Endothelial cell (in vitro differentiated cells): ENCODE data around the gene RNF13. TPM values are rescaled to one million over a fixed set of nuclear protein-coding genes. Genes with fewer than 3 reads are reported as not detected.

Source experiments
- DNase-seq: peaks from one replicate; pipeline ENCODE4 v3.0.0; 2021; ENCODE audit warnings: low spot score
- H3K27ac Mint-ChIP-seq: one replicate; pipeline ENCODE4 v1.8.0; 2021; ENCODE audit warnings: mixed read lengths, inconsistent platforms; ENCODE audit not compliant: unreplicated experiment
- H3K27me3 Mint-ChIP-seq: one replicate; pipeline ENCODE4 v1.8.0; 2021; ENCODE audit warnings: mild to moderate bottlenecking, moderate library complexity, mixed read lengths, inconsistent platforms; ENCODE audit not compliant: unreplicated experiment
- H3K36me3 Mint-ChIP-seq: one replicate; pipeline ENCODE4 v1.8.0; 2021; ENCODE audit warnings: mild to moderate bottlenecking, low read depth, mixed read lengths, inconsistent platforms; ENCODE audit not compliant: unreplicated experiment
- H3K4me1 Mint-ChIP-seq: one replicate; pipeline ENCODE4 v1.8.0; 2021; ENCODE audit warnings: mild to moderate bottlenecking, mixed read lengths, inconsistent platforms; ENCODE audit not compliant: unreplicated experiment
- H3K4me3 Mint-ChIP-seq: one replicate; pipeline ENCODE4 v1.8.0; 2021; ENCODE audit warnings: mild to moderate bottlenecking, mixed read lengths, inconsistent platforms; ENCODE audit not compliant: unreplicated experiment
- H3K9me3 Mint-ChIP-seq: one replicate; pipeline ENCODE4 v1.8.0; 2021; ENCODE audit warnings: mixed read lengths, inconsistent platforms; ENCODE audit not compliant: unreplicated experiment
- total RNA-seq: library from RNA; stranded (reverse); fragmentation: NEBNext Ultra II Directional; extraction: Animal tissue kit (Norgen Biotek cat#: 25700); gene quantifications from one replicate; pipeline ENCODE4 v1.2.1, GENCODE V29; 2021; ENCODE audit not compliant: unreplicated experiment
- TF ChIP-seq, protein P1 (sequence below): fragments of 200-600 bp; sonication (generic); IDR thresholded peaks from one replicate; pipeline ENCODE4 v1.5.0; 2021; ENCODE audit warnings: antibody characterized with exemption; ENCODE audit not compliant: unreplicated experiment

Gene RNF13
- total RNA-seq, 1 donor from 2014 or later: 30.7 TPM

DNA sequence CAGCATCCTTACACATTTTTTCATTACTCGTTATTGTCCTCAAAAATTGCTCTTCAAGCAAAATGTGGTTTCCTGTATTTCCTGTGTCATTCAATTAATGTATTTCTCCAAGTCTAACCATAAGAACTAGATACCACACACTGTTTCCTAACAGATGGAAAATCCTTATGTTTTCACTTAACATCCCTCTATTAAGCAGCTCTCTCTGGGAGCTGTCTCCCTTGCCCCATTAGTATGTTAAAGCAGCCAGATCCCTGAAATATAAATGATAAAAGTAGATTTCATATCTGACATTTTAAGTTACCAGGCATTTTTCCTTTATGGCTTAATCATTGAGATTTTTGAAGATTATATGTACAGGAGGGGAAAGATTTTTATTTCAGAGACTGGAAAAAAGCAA, 141.8 kb downstream of the RNF13 start:
- Mint-ChIP-seq H3K36me3 (no peaks in the 10 kb centered on the region), H3K4me3 (no peak overlapping the region), H3K4me1 (peaks cover 3% of the 10 kb centered on the region), H3K27me3 (no peaks in the 10 kb centered on the region), H3K27ac (no peak overlapping the region), H3K9me3 (no peaks in the 10 kb centered on the region)
- no peak for DNase-seq
- TF ChIP-seq, protein P1, sequence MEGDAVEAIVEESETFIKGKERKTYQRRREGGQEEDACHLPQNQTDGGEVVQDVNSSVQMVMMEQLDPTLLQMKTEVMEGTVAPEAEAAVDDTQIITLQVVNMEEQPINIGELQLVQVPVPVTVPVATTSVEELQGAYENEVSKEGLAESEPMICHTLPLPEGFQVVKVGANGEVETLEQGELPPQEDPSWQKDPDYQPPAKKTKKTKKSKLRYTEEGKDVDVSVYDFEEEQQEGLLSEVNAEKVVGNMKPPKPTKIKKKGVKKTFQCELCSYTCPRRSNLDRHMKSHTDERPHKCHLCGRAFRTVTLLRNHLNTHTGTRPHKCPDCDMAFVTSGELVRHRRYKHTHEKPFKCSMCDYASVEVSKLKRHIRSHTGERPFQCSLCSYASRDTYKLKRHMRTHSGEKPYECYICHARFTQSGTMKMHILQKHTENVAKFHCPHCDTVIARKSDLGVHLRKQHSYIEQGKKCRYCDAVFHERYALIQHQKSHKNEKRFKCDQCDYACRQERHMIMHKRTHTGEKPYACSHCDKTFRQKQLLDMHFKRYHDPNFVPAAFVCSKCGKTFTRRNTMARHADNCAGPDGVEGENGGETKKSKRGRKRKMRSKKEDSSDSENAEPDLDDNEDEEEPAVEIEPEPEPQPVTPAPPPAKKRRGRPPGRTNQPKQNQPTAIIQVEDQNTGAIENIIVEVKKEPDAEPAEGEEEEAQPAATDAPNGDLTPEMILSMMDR: no peak

DNA sequence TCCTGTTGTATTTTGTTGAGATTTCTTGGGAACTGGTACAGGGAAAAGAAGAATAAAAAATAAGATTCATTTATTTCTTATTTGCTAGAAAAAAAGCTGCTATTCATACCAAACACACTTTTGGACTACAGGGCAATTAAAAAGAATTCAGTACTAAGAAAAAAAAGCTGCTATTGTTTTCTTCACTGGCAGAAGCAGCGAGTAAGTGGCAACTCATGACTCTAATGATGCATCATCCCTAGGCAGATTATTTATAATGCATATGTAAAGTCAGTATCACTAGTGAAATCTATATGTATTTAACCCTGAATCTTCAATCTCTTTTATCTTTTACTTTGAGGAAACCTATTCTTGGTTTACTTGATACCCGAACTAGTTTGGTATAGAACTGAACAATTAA, 142.4 kb downstream of the RNF13 start:
- no peak for DNase-seq
- Mint-ChIP-seq H3K27ac (no peak overlapping the region), H3K4me1 (peaks cover 3% of the 10 kb centered on the region), H3K4me3 (no peak overlapping the region), H3K27me3 (no peaks in the 10 kb centered on the region), H3K36me3 (no peaks in the 10 kb centered on the region), H3K9me3 (no peaks in the 10 kb centered on the region)
- TF ChIP-seq, protein P1: no peak

DNA sequence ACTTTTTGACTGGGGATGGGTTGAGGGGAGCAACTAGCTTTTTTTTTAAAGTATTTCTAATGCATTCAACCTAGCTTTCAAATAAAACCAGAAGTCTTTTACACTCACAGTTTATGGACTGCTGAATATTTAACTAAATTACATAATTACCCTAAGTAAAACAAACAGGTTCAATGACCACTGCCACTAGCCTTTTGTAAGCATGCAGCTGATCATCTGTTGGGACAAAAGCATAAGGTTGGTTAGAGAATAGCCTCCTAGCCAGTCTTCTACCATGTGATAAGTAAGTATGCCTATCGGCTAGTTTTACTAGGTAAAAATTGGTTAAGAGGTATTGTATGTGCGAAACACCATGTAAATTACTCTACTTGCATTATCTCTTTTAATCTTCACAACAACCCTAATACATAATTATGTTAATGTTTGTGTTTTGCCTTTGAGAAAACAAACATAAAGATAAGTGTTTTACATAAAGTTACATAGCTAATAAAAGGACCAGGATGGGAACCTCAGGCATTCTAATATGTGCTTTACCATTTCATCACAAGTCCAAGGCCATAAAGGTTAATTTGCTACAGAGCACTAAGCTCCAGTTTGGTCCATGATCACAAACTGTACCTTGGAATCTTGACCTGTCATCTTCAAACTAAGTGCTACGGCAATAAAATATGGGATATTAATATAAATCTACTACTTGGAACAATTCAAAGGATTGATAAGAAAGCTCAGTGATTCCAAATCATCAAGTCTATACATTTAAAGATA, 144.5 kb downstream of the RNF13 start:
- no peak for DNase-seq
- TF ChIP-seq, protein P1: no peak
- Mint-ChIP-seq H3K9me3 (no peaks in the 10 kb centered on the region), H3K36me3 (no peaks in the 10 kb centered on the region), H3K27me3 (no peaks in the 10 kb centered on the region), H3K4me3 (no peak overlapping the region), H3K4me1 (peaks cover 3% of the 10 kb centered on the region), H3K27ac (no peak overlapping the region)

DNA sequence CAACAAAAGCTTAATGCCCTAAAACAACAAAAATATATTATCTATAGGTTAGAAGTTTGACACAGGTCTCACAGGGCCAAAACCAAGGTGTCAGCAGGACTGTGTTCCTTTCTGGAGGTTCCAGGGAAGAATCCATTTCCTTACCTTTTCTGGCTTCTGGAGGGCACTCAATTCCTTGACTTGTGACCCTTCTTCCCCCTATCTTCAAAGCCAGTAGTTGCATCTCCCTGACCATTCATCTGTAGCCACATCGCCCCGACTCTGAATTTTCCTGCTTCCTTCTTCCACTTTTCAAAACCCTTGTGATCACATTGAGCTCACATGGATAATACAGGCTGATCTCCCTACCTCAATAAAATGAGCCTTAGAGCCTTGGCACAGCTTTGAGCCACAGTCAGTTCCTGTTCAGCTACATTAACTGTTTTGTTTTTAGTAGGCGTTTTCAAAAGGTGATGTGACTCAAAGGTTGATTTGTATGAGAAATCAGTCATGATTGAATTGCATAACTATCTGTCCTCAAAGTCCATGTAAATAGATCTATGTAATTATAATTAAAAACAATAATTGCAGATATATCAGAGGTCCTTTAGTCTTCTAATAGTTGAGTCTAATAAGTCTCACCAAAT, 145.3 kb downstream of the RNF13 start:
- Mint-ChIP-seq H3K9me3 (no peaks in the 10 kb centered on the region), H3K27ac (no peak overlapping the region), H3K27me3 (no peaks in the 10 kb centered on the region), H3K4me3 (no peak overlapping the region), H3K4me1 (peaks cover 3% of the 10 kb centered on the region), H3K36me3 (no peaks in the 10 kb centered on the region)
- TF ChIP-seq, protein P1: peak; percentile 21
- no peak for DNase-seq

DNA sequence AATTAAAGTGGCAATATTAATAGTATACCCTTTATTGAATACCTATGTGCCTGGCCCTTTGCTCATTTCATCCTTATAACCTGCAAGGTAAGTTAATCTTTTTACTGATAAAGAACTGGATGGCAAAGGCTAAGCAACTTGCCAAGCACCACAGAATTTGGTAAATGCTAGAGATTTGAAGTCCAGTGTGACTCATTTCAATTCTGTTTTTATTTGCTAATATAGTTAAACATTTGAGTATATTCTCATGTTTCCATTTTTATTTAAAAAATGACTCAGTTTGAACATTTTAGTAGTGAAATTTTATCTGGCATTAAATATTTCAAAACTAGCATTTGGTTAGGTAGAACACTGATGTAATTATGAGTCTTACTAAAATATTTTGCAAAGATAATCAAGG, 146.4 kb downstream of the RNF13 start:
- Mint-ChIP-seq H3K4me1 (peaks cover 3% of the 10 kb centered on the region), H3K9me3 (no peaks in the 10 kb centered on the region), H3K4me3 (no peak overlapping the region), H3K27me3 (no peaks in the 10 kb centered on the region), H3K27ac (no peak overlapping the region), H3K36me3 (no peaks in the 10 kb centered on the region)
- TF ChIP-seq, protein P1: no peak
- no peak for DNase-seq
